ENCODE data around the gene CDKL5. TPM values are rescaled to one million over a fixed set of nuclear protein-coding genes. Genes with fewer than 3 reads are reported as not detected.

CDKL5 gene
- total RNA-seq, 1 experiment from 2014 or later, result 2.9 TPM

GRCh38 chrX:18457000-18457399 lies 31.6 kb downstream of the CDKL5 start:
- DNase-seq (ENCODE audit: low spot score), result no peak

GRCh38 chrX:18461431-18461830 lies 36.0 kb downstream of the CDKL5 start:
- no peak for DNase-seq (ENCODE audit: low spot score)

GRCh38 chrX:18464499-18464898 lies 39.1 kb downstream of the CDKL5 start:
- DNase-seq (ENCODE audit: low spot score), result no peak

- no peak for DNase-seq (ENCODE audit: low spot score)
These were observed 39.6 kb downstream of the CDKL5 start for GRCh38 chrX:18465051-18465450.

GRCh38 chrX:18468599-18468998 lies 43.2 kb downstream of the CDKL5 start:
- no peak for DNase-seq (ENCODE audit: low spot score)

GRCh38 chrX:18471296-18471695 lies 45.9 kb downstream of the CDKL5 start:
- DNase-seq (ENCODE audit: low spot score), result no peak

GRCh38 chrX:18490806-18491555 lies 65.6 kb downstream of the CDKL5 start:
- DNase-seq (ENCODE audit: low spot score), result no peak

GRCh38 chrX:18491587-18492340 lies 66.4 kb downstream of the CDKL5 start:
- no peak for DNase-seq (ENCODE audit: low spot score)

- DNase-seq (ENCODE audit: low spot score), result no peak
These were observed 109.5 kb downstream of the CDKL5 start for GRCh38 chrX:18534949-18535348.

GRCh38 chrX:18537068-18537467 lies 111.7 kb downstream of the CDKL5 start:
- DNase-seq (ENCODE audit: low spot score), result no peak

GRCh38 chrX:18537524-18537923 lies 112.1 kb downstream of the CDKL5 start:
- DNase-seq (ENCODE audit: low spot score), result no peak

GRCh38 chrX:18542131-18542530 lies 116.7 kb downstream of the CDKL5 start:
- DNase-seq (ENCODE audit: low spot score), result no peak

- DNase-seq (ENCODE audit: low spot score), result no peak
These were observed 117.5 kb downstream of the CDKL5 start for GRCh38 chrX:18542905-18543304.

- DNase-seq (ENCODE audit: low spot score), result no peak
These were observed 118.3 kb downstream of the CDKL5 start for GRCh38 chrX:18543738-18544137.

- no peak for DNase-seq (ENCODE audit: low spot score)
These were observed 120.4 kb downstream of the CDKL5 start for GRCh38 chrX:18545771-18546170.

GRCh38 chrX:18548996-18549395 lies 123.6 kb downstream of the CDKL5 start:
- no peak for DNase-seq (ENCODE audit: low spot score)

GRCh38 chrX:18549643-18550042 lies 124.2 kb downstream of the CDKL5 start:
- DNase-seq (ENCODE audit: low spot score), result no peak

GRCh38 chrX:18557879-18558278 lies 132.5 kb downstream of the CDKL5 start:
- no peak for DNase-seq (ENCODE audit: low spot score)

- DNase-seq (ENCODE audit: low spot score), result no peak
These were observed 133.4 kb downstream of the CDKL5 start for GRCh38 chrX:18558799-18559198.

- DNase-seq (ENCODE audit: low spot score), result no peak
These were observed 135.6 kb downstream of the CDKL5 start for GRCh38 chrX:18561020-18561419.

- no peak for DNase-seq (ENCODE audit: low spot score)
These were observed 140.3 kb downstream of the CDKL5 start for GRCh38 chrX:18565727-18566126.

GRCh38 chrX:18566748-18567147 lies 141.3 kb downstream of the CDKL5 start:
- no peak for DNase-seq (ENCODE audit: low spot score)

GRCh38 chrX:18573556-18573955 lies 148.1 kb downstream of the CDKL5 start:
- DNase-seq (ENCODE audit: low spot score), result no peak

Measured in H4 (cell line).